SK-N-DZ (cell line): ENCODE measurements around the gene TRIM58. TPM values are rescaled to one million over a fixed set of nuclear protein-coding genes. Genes with fewer than 3 reads are reported as not detected.
A peak's percentile ranks its signal among the peaks of the same experiment; 100 is the strongest.

Source experiments
- DNase-seq: peaks from one replicate; pipeline ENCODE4 v3.0.0-alpha.2; 2015; ENCODE audit warnings: low spot score
- polyA plus RNA-seq, 2 experiments: library from polyadenylated mRNA; depleted of rRNA; stranded (reverse); fragments of >200 nt; gene quantifications; 2 replicates each; pipeline ENCODE4 v1.2.3, GENCODE V29; 2014

The TRIM58 gene, protein sequence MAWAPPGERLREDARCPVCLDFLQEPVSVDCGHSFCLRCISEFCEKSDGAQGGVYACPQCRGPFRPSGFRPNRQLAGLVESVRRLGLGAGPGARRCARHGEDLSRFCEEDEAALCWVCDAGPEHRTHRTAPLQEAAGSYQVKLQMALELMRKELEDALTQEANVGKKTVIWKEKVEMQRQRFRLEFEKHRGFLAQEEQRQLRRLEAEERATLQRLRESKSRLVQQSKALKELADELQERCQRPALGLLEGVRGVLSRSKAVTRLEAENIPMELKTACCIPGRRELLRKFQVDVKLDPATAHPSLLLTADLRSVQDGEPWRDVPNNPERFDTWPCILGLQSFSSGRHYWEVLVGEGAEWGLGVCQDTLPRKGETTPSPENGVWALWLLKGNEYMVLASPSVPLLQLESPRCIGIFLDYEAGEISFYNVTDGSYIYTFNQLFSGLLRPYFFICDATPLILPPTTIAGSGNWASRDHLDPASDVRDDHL
- polyA plus RNA-seq (2014; cell fraction: cytosol; rRNA removed) = 1.3 and 2.2 TPM in 2 replicates
- 0.40 and 0.49 TPM in 2 replicates for polyA plus RNA-seq (2014; cell fraction: nucleus; rRNA removed)

- DNase-seq = peak; percentile 56
Observed at GRCh38 chr1:247857069-247857984, at the start of gene TRIM58. TSS of gene TRIM58 (plus strand) at chr1:247857187. CDS start at chr1:247857247, 60 bp downstream.

DNA sequence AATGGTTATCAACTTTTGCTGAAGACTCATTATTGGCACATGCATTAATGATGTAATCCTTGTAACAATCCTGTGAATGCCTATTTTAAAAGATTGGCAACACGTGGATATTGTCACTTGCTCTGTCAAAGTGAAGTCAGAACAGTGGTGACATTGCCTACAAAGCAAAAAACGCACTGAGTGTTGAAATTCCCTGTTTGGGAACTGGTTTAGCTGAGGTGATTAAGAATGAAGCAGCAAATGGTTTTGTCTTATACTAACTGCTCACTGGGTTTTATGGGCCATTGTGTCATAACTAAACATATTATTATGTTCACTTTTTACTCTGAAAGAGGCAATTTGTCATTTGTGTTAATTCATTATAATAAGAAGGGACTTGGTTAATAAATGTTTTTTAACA lies 44.4 kb upstream of the TRIM58 start:
- no peak for DNase-seq

GRCh38 chr1:247822060-247822459 lies 34.9 kb upstream of the TRIM58 start:
- DNase-seq = no peak

GRCh38 chr1:247824023-247824422 lies 33.0 kb upstream of the TRIM58 start, which contains the start of gene OR14A16:
TSS of gene OR14A16 (minus strand) at chr1:247824119. CDS start at chr1:247815729, 8,390 bp downstream.
- no peak for DNase-seq

DNA sequence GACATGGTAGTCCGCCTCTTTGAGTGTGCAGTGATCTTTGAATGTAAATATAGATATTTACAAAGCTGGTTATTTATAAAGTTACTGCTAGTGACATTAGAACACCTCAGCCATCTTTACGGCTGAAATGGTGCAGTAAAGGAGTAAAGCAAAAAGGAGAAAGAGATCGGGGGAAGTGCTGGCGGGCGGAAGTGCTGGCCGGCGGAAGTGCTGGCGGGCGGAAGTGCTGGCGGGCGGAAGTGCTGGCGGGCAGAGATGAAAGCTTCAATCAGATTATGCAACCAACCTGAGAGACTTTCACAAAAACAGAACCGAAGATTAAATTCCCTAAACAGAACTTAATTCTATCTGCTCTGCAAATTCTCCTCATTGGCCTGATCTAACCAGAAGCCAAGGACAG lies 31.6 kb upstream of the TRIM58 start:
- DNase-seq = no peak

DNA sequence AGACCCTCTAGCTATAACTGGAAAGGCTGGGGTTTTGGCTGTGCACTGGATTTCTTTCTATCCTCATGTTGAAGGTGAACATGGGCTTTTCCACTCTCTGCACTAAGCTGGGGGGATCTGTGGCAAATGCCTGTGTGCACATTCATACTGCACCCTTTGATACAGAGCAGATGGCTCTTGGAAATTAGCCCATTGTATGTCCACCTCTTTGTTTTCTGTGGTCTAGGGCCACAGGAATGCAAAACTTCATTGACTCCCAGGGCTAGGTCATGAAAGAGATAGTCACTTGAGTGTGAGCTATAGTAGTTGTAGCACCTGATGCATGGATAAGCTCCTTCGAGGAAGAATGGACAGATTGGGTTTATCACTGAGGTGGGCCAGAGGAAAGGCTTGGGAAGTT lies 27.3 kb upstream of the TRIM58 start:
- no peak for DNase-seq

- no peak for DNase-seq
Observed at GRCh38 chr1:247833601-247834000, 23.4 kb upstream of the TRIM58 start.

- no peak for DNase-seq
Observed at GRCh38 chr1:247840818-247841217, 16.2 kb upstream of the TRIM58 start.

GRCh38 chr1:247841796-247842195 lies 15.2 kb upstream of the TRIM58 start, which contains the start of gene OR11L1:
TSS of gene OR11L1 (minus strand) at chr1:247841896. CDS start at chr1:247841896, 0 bp downstream.
- no peak for DNase-seq

DNA sequence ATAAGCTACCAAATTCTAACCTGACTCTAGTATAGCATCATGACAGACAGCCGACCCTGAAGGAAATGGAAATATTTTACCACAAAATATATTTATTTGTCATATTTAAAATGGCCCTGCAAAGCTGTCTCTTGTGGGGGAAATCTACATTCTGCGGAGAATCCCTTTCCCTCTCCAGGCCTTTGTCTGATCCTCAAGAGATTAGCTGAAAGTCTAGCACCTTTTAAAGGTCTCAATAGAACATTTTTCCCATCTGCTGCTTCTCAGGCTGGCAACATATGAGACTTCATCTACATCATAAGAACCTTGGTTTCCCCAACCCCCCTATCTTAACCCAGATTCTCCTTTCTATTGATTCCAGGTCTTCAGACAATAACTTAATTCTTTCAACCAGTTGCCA lies 13.6 kb upstream of the TRIM58 start:
- DNase-seq = no peak

DNA sequence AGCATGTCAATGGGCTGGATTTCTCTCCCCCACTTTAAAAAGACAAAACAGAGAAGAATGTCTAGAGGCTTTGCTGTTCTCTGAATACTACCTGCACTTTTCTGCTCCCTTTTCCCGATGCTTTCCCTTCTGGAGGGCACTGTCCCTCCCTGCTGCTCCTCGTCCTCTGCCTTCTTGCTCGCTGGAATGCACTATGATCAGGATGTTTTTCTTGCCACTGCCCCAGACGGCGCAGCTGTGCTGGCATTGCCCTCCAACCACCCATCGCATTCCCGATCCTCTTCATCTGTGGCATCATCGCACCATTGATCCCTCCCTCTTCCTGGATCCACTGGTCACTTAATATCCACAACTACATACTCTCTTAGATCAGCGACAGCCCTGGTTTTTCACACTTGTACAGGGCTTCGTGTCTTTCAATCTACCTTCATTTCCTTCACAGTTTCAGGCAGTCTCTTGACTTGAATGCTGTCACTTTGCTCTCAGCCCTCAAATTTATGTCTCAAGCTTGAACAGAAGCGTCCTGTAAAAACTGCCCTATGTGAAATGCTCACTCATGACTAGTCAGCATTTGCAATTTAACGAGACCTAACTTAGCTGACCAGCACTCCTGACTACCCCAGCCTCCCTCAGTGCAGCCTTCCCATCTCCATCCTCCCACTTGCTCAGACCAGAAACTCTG lies 11.8 kb upstream of the TRIM58 start:
- no peak for DNase-seq

DNA sequence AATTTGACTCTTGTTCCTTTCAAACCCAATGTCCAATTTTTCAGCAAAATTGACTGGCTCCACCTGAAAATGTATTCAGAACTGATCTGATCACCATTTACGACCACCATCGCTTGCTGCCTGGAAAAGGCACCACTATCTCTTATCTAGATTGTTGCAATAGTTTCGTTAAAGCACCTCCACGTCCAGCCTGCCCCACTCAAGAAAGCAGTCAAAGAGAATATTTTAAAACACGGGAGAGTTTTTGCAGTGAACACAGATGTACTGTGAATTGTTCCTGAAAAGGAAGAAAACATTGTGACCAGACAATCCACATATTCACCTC lies 11.3 kb upstream of the TRIM58 start:
- DNase-seq = no peak

DNA sequence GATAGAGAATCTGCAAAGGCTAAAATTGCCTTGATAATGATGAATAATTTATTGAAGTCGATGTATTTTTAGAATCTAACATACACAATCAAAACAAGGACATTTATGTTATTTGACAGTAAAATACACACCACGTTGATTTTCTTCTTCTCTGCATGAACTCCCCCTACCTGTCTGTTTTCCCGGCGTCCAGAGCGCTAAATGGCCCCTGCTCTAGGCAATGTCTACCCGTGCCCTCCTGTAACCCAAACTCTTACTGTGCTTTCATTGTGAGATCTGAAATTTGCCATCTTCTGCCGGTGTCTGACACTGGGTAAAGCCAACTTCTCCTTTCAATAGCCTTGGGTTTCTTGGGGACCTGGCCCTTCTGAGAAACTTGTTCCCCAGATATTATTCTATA lies 8.6 kb upstream of the TRIM58 start:
- DNase-seq = no peak

GRCh38 chr1:247849616-247850015 lies 7.4 kb upstream of the TRIM58 start:
- DNase-seq = no peak

GRCh38 chr1:247854899-247855545 lies 2.0 kb upstream of the TRIM58 start:
- DNase-seq = no peak

DNA sequence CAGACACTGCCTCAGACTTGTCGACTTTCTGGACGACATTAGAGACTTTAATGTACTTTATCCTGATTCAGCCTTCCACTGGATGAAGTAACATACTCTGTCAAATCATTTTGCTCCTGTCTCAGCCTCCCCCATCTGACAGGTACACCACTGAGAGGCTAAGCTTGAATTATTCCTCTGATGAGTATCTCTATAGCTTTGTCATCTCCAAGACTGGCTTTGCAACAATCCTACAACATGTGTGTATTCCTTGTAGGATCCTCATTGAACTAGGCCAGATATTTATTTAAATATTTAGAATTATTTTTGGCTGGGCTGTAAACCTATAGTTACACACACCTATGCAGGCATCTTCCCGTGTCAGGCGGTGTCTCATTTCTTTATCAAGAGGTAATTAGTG lies 1.1 kb upstream of the TRIM58 start:
- DNase-seq = no peak

- no peak for DNase-seq
Observed at GRCh38 chr1:247857985-247858619, 1.1 kb downstream of the TRIM58 start.

- no peak for DNase-seq
Observed at GRCh38 chr1:247862756-247863155, 5.8 kb downstream of the TRIM58 start.

DNA sequence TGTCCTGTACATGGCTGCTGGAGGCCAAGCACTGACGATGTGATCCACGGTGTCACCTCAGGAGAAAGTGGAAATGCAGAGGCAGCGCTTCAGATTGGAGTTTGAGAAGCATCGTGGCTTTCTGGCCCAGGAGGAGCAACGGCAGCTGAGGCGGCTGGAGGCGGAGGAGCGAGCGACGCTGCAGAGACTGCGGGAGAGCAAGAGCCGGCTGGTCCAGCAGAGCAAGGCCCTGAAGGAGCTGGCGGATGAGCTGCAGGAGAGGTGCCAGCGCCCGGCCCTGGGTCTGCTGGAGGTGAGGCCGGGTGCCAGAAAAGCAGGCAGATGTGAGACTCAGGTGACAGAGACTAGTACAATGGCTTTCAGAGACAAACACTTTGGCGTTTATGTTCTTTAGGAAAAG lies 7.7 kb downstream of the TRIM58 start:
- no peak for DNase-seq

- DNase-seq = no peak
Observed at GRCh38 chr1:247865416-247865815, 8.4 kb downstream of the TRIM58 start.

DNA sequence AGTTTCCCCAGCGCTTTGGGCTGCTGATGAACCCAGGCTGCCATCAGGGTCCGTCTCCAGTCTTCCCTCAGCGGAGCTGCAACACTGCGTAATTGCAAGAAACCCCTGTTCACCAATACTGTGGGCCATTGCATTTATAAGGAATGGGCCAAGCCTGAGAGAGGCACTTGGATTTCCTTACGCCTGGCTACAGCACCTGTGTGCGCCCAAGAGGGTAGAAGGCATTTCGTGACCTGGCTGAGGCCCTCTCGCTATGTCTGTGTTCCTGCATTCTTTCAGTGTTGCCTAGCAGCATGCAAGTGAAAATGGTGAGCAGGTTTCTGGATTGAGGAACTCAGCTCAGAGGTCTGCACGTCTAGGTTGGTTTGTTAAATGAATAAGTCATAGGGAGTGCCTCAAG lies 26.4 kb downstream of the TRIM58 start:
- DNase-seq = no peak
